Activated CD8-positive, alpha-beta T cell treated with anti-CD3 and anti-CD28 coated beads for 36 hours (primary cell): ENCODE results near the gene PLXNA3. TPM values are rescaled to one million over a fixed set of nuclear protein-coding genes. Genes with fewer than 3 reads are reported as not detected.
A peak's percentile ranks its signal among the peaks of the same experiment; 100 is the strongest.

Experiments used
- ATAC-seq: fragments of 200-7000 bp; cut with Tn5 transposase; one replicate; pipeline ENCODE4 v1.10.0; 2021; ENCODE audit warnings: mild to moderate bottlenecking, moderate library complexity
- CTCF ChIA-PET: fragments of 350-600 bp; sonication (Branson Sonifier 250); formaldehyde crosslinking; loops from one replicate; lab custom pipeline; 2021; ENCODE audit warnings: antibody characterized with exemption; lab: Charles Lee
- POLR2A ChIA-PET: fragments of 350-600 bp; sonication (Branson Sonifier 250); formaldehyde crosslinking; loops from one replicate; lab custom pipeline; 2021; ENCODE audit warnings: antibody characterized with exemption; lab: Charles Lee
- DNase-seq: peaks from one replicate; pipeline ENCODE4 v3.0.0-alpha.2; 2020
- H3K27ac Mint-ChIP-seq: one replicate; pipeline ENCODE4 v1.8.0; 2021; ENCODE audit warnings: mild to moderate bottlenecking, mixed read lengths
- H3K27me3 Mint-ChIP-seq: one replicate; pipeline ENCODE4 v1.8.0; 2021; ENCODE audit warnings: mixed read lengths
- H3K36me3 Mint-ChIP-seq: one replicate; pipeline ENCODE4 v1.8.0; 2021; ENCODE audit warnings: low read depth, mixed read lengths
- H3K4me1 Mint-ChIP-seq: one replicate; pipeline ENCODE4 v1.8.0; 2021; ENCODE audit warnings: low read depth, mixed read lengths
- H3K4me3 Mint-ChIP-seq: one replicate; pipeline ENCODE4 v1.8.0; 2021; ENCODE audit warnings: mild to moderate bottlenecking, moderate library complexity, mixed read lengths
- H3K9me3 Mint-ChIP-seq: one replicate; pipeline ENCODE4 v1.8.0; 2021; ENCODE audit warnings: mixed read lengths
- CTCF ChIP-seq: fragments of 200-600 bp; IDR thresholded peaks from one replicate; pipeline ENCODE4 v1.8.0; 2022; ENCODE audit warnings: antibody characterized with exemption, mild to moderate bottlenecking
- intact Hi-C: fragments of 100-400 bp; cut with micrococcal nuclease; formaldehyde crosslinking; loops from one replicate; pipeline ENCODE4 v1.10.0; 2022
- total RNA-seq, 2 experiments: library from RNA; stranded (reverse); gene quantifications; one replicate each; pipeline ENCODE4 v1.2.3, GENCODE V29; 2021

Gene PLXNA3
- total RNA-seq, 2 experiments from 2014 or later, result 36.5 to 40.5 TPM

- intact Hi-C loops, result no loop called here
- H3K27ac Mint-ChIP-seq, result no peak overlapping the region
- H3K9me3 Mint-ChIP-seq, result no peaks in the 10 kb centered on the region
- H3K36me3 Mint-ChIP-seq, result peaks cover 24% of the 10 kb centered on the region
- H3K27me3 Mint-ChIP-seq, result no peaks in the 10 kb centered on the region
- ChIA-PET CTCF (no interaction called here), POLR2A (no interaction called here)
- ATAC-seq (no peak), DNase-seq (no peak)
- TF ChIP-seq CTCF, result no peak
- peaks cover 24% of the 10 kb centered on the region for H3K4me1 Mint-ChIP-seq
- no peak overlapping the region for H3K4me3 Mint-ChIP-seq
These were observed 50.3 kb downstream of the PLXNA3 start for GRCh38 chrX:154508384-154508745.

GRCh38 chrX:154509455-154509854 lies 51.4 kb downstream of the PLXNA3 start:
- ATAC-seq (no peak), DNase-seq (no peak)
- H3K27ac Mint-ChIP-seq, result no peak overlapping the region
- H3K36me3 Mint-ChIP-seq, result peaks cover 30% of the 10 kb centered on the region
- no peaks in the 10 kb centered on the region for H3K27me3 Mint-ChIP-seq
- H3K4me3 Mint-ChIP-seq, result no peak overlapping the region
- CTCF ChIA-PET, result no interaction called here
- peaks cover 31% of the 10 kb centered on the region for H3K4me1 Mint-ChIP-seq
- TF ChIP-seq CTCF, result no peak
- POLR2A ChIA-PET, result no interaction called here
- intact Hi-C loops, result no loop called here
- H3K9me3 Mint-ChIP-seq, result no peaks in the 10 kb centered on the region

DNA sequence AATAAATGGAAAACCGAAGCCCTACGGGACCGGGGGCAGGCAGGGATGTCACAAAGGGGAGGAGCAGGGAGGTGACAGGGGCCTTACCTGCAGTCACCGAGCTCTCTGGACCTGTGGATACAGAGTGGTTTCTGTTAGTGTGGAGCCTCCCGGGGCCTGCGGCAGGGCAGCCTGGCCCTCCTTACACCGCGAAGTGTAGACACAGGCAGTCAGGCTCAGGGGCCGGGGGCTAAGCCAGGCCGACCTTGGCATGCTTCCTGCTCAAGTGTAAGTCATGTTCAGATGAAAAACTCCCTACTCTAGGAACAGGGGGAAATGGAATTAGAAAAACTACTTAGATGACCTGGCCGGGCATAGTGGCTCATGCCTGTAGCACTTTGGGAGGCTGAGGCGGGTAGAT lies 53.7 kb downstream of the PLXNA3 start:
- Mint-ChIP-seq H3K4me3 (peak overlapping the region; percentile 31), H3K36me3 (peaks cover 32% of the 10 kb centered on the region), H3K27ac (peak overlapping the region; percentile 85), H3K27me3 (no peaks in the 10 kb centered on the region), H3K4me1 (peaks cover 37% of the 10 kb centered on the region), H3K9me3 (no peaks in the 10 kb centered on the region)
- ChIA-PET POLR2A (interaction anchor here (1.1 to 1.2 kb wide), 2 partner anchors 15 to 26 kb away, joined by 3 read pairs; no protein-coding TSS in a partner anchor), CTCF (no interaction called here)
- TF ChIP-seq CTCF, result no peak
- intact Hi-C loops, result no loop called here
- ATAC-seq (no peak), DNase-seq (no peak)

DNA sequence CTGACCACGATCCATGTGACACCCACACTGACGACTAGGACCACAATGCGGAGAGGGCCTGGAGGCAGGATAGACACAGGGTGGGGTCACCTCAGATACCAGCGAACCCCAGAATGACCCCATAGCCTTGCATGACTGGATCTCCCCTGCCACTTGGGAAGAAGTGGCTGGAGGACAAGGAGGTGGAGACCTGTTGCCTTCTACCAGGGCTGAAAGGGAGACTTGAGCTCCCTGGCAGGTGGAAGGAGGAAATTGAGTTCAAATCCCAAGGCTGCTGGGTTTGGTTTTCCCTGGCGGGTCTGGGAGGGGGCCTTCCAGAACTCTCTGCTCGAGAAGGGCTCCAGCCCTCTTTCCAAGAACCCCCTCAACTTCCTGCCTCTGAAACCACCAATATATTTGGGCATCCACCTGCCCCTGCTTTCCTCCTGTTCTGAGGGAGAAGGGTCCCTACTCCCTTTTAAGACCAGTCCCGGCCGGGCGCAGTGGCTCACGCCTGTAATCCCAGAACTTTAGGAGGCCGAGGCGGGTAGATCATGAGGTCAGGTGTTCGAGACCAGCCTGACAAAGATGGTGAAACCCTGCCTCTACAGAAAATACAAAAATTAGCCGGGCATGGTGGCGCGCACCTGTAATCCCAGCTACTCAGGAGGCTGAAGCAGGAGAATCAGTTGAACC lies 54.9 kb downstream of the PLXNA3 start:
- DNase-seq (no peak), ATAC-seq (no peak)
- Mint-ChIP-seq H3K9me3 (no peaks in the 10 kb centered on the region), H3K4me3 (no peak overlapping the region), H3K27ac (peak overlapping the region; percentile 55), H3K4me1 (peaks cover 38% of the 10 kb centered on the region), H3K36me3 (peaks cover 32% of the 10 kb centered on the region), H3K27me3 (no peaks in the 10 kb centered on the region)
- intact Hi-C loops, result no loop called here
- CTCF ChIA-PET, result interaction anchor here (2.0 kb wide), 1 partner anchor 14 kb away, joined by 7 read pairs; no protein-coding TSS in a partner anchor
- no peak for TF ChIP-seq CTCF
- POLR2A ChIA-PET, result interaction anchor here (0.8 to 1.1 kb wide), 2 partner anchors 20 to 27 kb away, joined by 3 to 4 read pairs; no protein-coding TSS in a partner anchor

DNA sequence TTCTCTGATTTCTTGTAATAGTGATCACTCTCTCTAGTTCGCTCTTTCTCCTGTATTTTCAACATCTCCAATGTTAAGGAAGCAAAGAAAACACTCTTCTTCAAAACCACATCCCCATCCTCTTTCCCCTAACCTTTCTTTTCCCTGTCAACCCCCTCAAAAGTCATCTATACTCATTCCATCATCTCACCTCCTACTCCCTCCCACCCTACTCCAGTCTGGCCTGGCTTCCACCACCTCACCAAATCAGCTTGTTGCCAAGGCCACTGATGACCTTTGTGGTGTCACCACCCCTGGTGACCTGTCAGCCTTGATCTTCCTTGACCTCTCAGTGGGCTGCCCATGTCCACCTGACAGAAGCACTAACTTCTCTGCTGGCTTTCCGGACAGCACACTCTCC lies 55.6 kb downstream of the PLXNA3 start:
- TF ChIP-seq CTCF, result no peak
- CTCF ChIA-PET, result interaction anchor here (2.0 kb wide), 1 partner anchor 13 kb away, joined by 7 read pairs; no protein-coding TSS in a partner anchor
- no peak for DNase-seq
- Mint-ChIP-seq H3K27ac (peak overlapping the region; percentile 90), H3K4me3 (peak overlapping the region; percentile 16), H3K36me3 (peaks cover 29% of the 10 kb centered on the region), H3K9me3 (no peaks in the 10 kb centered on the region), H3K4me1 (peaks cover 38% of the 10 kb centered on the region), H3K27me3 (no peaks in the 10 kb centered on the region)
- POLR2A ChIA-PET, result interaction anchor here (0.6 to 0.8 kb wide), 2 partner anchors 21 to 550 kb away, joined by 3 to 4 read pairs; no protein-coding TSS in a partner anchor
- no peak for ATAC-seq
- intact Hi-C loops, result no loop called here
